Measurements from ENCODE around the gene RRP1B. TPM values are rescaled to one million over a fixed set of nuclear protein-coding genes. Genes with fewer than 3 reads are reported as not detected.

Gene RRP1B
- total RNA-seq, 1 donor from 2014 or later: 24.2 TPM

DNA sequence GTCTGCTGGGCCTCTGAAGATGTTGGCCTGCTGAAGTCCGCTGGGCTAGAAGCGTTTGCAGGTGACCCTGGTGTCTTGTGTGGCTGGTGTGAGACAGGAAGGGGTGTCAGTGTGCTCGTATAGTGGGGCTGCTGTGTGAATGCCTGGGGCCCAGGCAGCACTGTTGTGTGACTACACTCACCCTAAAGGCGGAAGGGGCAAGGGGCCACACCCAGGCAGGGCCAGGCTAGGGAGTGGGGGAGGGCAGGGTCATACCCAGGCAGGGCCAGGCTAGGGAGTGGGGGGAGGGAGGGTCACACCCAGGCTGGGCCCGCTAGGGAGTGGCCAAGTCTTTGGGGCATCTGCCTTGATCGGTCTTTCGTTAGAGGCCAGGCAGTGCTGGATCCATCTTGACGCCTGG, 84.6 kb downstream of the RRP1B start:
- no peak for DNase-seq (ENCODE audit: low read depth)

DNA sequence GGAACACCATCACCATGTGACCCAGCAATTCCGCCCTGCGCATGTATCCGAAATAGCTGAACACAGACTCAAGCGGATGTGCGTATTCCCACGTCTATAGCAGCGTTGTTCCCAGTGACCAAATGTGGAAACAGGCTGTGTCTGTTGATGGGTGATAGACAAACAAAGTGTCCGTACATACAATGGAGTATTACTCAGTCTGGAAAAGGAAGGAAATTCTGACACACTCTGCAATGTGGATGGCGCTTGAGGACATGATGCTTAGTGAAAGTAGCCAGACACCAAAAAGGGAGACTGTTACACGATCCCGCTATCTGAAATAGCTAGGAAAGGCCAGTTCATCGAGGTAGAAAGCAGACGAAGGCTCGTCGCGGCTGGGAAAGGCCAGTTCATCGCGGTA, 85.4 kb downstream of the RRP1B start:
- DNase-seq (ENCODE audit: low read depth): no peak

Other genes starting within 250 kb of the RRP1B start
- 0.69 and 6.4 TPM in 2 replicates for gene SIK1, start 232.4 kb upstream of the RRP1B start, total RNA-seq
- 2.6 and 3.8 TPM in 2 replicates for gene HSF2BP, start 72 bp upstream of the RRP1B start, total RNA-seq
- gene PDXK, start 59.6 kb downstream of the RRP1B start, total RNA-seq: 278 and 390 TPM in 2 replicates
- gene CSTB, start 116.7 kb downstream of the RRP1B start, total RNA-seq: 4.2 and 4.9 TPM in 2 replicates
- gene RRP1, start 130.0 kb downstream of the RRP1B start, total RNA-seq: 17.2 and 26.4 TPM in 2 replicates
- 68.2 and 179 TPM in 2 replicates for gene AGPAT3, start 205.7 kb downstream of the RRP1B start, total RNA-seq

All from renal cortical epithelial cell (primary cell).